Prostate gland (tissue), 2 donors: ENCODE results near the gene CDRT4. TPM values are rescaled to one million over a fixed set of nuclear protein-coding genes. Genes with fewer than 3 reads are reported as not detected.

Experiments used
- DNase-seq: peaks from one replicate; pipeline ENCODE4 v3.0.0-alpha.2; 2019; ENCODE audit warnings: low spot score
- H3K27ac ChIP-seq, 2 donors: fragments of 200-600 bp; sonication (generic); 2 replicates each; pipeline ENCODE4 v1.5.1; 2017 to 2019
- H3K27me3 ChIP-seq: fragments of 200-600 bp; sonication (generic); replicated peaks from 2 replicates; pipeline ENCODE4 v1.5.1; 2019; ENCODE audit not compliant: insufficient read depth
- H3K36me3 ChIP-seq, 2 donors: fragments of 200-600 bp; sonication (generic); 1 replicate in 1 of 2; 2 replicates in 1 of 2; pipeline versions ENCODE4 v1.5.1 to v1.8.1; 2017 to 2019
- H3K4me1 ChIP-seq: fragments of 200-600 bp; sonication (generic); replicated peaks from 2 replicates; pipeline ENCODE4 v1.5.1; 2019
- H3K4me3 ChIP-seq, 2 donors: fragments of 200-600 bp; sonication (generic); 2 replicates each; pipeline ENCODE4 v1.5.1; 2017 to 2019
- H3K9me3 ChIP-seq: fragments of 200-600 bp; sonication (generic); 2 replicates; pipeline ENCODE4 v1.5.1; 2017
- POLR2A ChIP-seq: fragments of 450-650 bp; IDR thresholded peaks from one replicate; pipeline ENCODE4 v1.6.1; 2016; ENCODE audit warnings: antibody characterized with exemption, mild to moderate bottlenecking
- POLR2AphosphoS5 ChIP-seq: sonication (generic); formaldehyde crosslinking; IDR thresholded peaks from one replicate; pipeline ENCODE4 v1.6.1; 2017; ENCODE audit warnings: antibody characterized with exemption
- WGBS: methylation state at CpG from one replicate; pipeline ENCODE4 v1.1.5; 2018; 5-methylcytosine and 5-hydroxymethylcytosine counted together
- intact Hi-C: fragments of 100-400 bp; cut with DNase I; formaldehyde crosslinking; loops from one replicate; pipeline ENCODE4 v1.14.2; 2022
- total RNA-seq, 2 donors: library from RNA; depleted of rRNA; stranded (reverse); fragments of >200 nt; gene quantifications; one replicate each; pipeline ENCODE4 v1.1.0, GENCODE V29; 2016
- TF ChIP-seq, protein P1 (sequence below), 4 experiments: fragments of 200-600 bp in 2 of 4; fragments of 450-650 bp in 2 of 4; sonication (generic) in 2 of 4; IDR thresholded peaks; 1 replicate in 3 of 4; 2 replicates in 1 of 4; pipeline ENCODE4 v1.5.1; 2016 to 2019; ENCODE audit warnings: antibody characterized with exemption in 4 of 4, mild to moderate bottlenecking in 2 of 4, moderate library complexity in 2 of 4

CDRT4 gene
- total RNA-seq = 10 to 100 TPM in 1 of 2 donors, 1 to 10 TPM in 1; 8.5 to 13.0 TPM

DNA sequence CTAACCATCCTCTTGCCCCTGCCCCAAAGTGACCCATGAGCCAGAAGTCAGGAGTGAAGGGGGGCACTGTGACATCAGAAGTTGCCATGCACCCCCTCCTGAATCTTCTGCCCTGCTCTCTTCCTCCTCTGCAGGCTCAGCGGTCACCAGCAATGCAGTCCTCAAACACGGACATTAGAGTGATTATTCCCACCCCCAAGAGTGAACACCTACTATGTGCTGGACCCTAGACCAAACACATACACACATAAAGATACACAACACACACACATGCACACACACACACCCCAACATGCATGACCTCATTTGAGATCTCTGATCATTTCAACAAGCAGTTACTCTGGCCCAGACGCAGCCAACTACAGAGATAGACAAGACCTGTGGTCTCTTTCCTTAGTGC is at the start of gene CDRT4:
Gene CDRT4, minus strand, starts transcription at position 30 of the 400 bp plus-strand sequence. CDS start 27,383 bp downstream, outside the sequence.
- DNase-seq = no peak
- Histone ChIP-seq H3K27ac (no peak within 1 kb of the TSS), H3K4me1 (no peaks in the 10 kb centered on the region), H3K4me3 (no peak within 1 kb of the TSS), H3K9me3 (no peaks in the 10 kb centered on the region), H3K27me3 (no peaks in the 10 kb centered on the region), H3K36me3 (no peaks in the 10 kb centered on the region)
- intact Hi-C loops = no loop called here
- WGBS = 93% methylated on average over 3 of the region's 3 CpGs
- TF ChIP-seq, protein P1, sequence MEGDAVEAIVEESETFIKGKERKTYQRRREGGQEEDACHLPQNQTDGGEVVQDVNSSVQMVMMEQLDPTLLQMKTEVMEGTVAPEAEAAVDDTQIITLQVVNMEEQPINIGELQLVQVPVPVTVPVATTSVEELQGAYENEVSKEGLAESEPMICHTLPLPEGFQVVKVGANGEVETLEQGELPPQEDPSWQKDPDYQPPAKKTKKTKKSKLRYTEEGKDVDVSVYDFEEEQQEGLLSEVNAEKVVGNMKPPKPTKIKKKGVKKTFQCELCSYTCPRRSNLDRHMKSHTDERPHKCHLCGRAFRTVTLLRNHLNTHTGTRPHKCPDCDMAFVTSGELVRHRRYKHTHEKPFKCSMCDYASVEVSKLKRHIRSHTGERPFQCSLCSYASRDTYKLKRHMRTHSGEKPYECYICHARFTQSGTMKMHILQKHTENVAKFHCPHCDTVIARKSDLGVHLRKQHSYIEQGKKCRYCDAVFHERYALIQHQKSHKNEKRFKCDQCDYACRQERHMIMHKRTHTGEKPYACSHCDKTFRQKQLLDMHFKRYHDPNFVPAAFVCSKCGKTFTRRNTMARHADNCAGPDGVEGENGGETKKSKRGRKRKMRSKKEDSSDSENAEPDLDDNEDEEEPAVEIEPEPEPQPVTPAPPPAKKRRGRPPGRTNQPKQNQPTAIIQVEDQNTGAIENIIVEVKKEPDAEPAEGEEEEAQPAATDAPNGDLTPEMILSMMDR (IDR thresholded peaks at IDR 0.05) = no peak
- TF ChIP-seq POLR2A (no peak), POLR2AphosphoS5 (no peak)

GRCh38 chr17:15516150-15516549 is 48.7 kb upstream of the CDRT4 start:
- TF ChIP-seq, protein P1 (IDR thresholded peaks at IDR 0.05) = no peak
- TF ChIP-seq POLR2A (no peak), POLR2AphosphoS5 (no peak)
- WGBS = 97% methylated on average over 8 of the region's 8 CpGs
- Histone ChIP-seq H3K4me3 (no peak overlapping the region), H3K36me3 (peaks cover 0 to 5% of the 10 kb centered on the region in 2 donors), H3K9me3 (no peaks in the 10 kb centered on the region), H3K27ac (no peak overlapping the region), H3K27me3 (no peaks in the 10 kb centered on the region), H3K4me1 (no peaks in the 10 kb centered on the region)
- intact Hi-C loops = no loop called here
- DNase-seq = no peak

DNA sequence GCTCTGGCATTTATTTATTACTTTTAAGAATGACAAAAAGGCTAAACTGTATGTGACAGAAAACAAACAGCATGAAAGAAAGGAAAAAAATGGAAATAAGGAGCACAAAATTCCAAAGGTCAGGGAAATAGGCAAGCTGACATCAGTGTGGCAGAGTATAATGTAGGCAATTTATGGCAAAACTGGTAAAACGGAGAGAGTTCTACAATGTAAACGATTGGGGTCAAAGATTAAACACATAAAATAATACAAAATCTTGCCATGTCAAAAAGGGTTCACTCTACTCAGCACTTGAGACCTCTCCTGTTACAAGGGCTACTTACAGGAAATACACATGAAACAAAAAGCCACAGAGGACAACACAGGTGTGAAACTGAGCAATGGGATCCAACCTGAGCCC is 47.0 kb upstream of the CDRT4 start:
- Histone ChIP-seq H3K9me3 (no peaks in the 10 kb centered on the region), H3K36me3 (peaks cover 0 to 5% of the 10 kb centered on the region in 2 donors), H3K4me1 (no peaks in the 10 kb centered on the region), H3K27me3 (no peaks in the 10 kb centered on the region), H3K4me3 (no peak overlapping the region), H3K27ac (no peak overlapping the region)
- 35% methylated on average over 2 of the region's 2 CpGs for WGBS
- no peak for DNase-seq
- intact Hi-C loops = no loop called here
- TF ChIP-seq POLR2AphosphoS5 = no peak
- TF ChIP-seq POLR2A = no peak
- TF ChIP-seq, protein P1 (IDR thresholded peaks at IDR 0.05) = no peak

GRCh38 chr17:15513856-15514459 is 46.5 kb upstream of the CDRT4 start:
- H3K4me1 ChIP-seq = no peaks in the 10 kb centered on the region
- no peaks in the 10 kb centered on the region for H3K27me3 ChIP-seq

More at GRCh38 chr17:15513856-15514459, 46.5 kb upstream of the CDRT4 start:
- no peak for DNase-seq
- peaks cover 0 to 5% of the 10 kb centered on the region in 2 donors for H3K36me3 ChIP-seq
- H3K4me3 ChIP-seq = no peak overlapping the region
- peak overlapping the region; percentile 26 to 44 for H3K27ac ChIP-seq
- H3K9me3 ChIP-seq = no peaks in the 10 kb centered on the region
- TF ChIP-seq POLR2A (no peak), POLR2AphosphoS5 (no peak)
- TF ChIP-seq, protein P1 (IDR thresholded peaks at IDR 0.05) = no peak
- intact Hi-C loops = no loop called here
- WGBS = 55% methylated on average over 9 of the region's 9 CpGs
